ENCODE measurements around the gene PLRG1. TPM values are rescaled to one million over a fixed set of nuclear protein-coding genes. Genes with fewer than 3 reads are reported as not detected.

PLRG1 gene
- total RNA-seq (2022; extraction: Qiagen RNA extraction) = 53.0 to 64.9 TPM (median 60.4 TPM) in 5 replicates

DNA sequence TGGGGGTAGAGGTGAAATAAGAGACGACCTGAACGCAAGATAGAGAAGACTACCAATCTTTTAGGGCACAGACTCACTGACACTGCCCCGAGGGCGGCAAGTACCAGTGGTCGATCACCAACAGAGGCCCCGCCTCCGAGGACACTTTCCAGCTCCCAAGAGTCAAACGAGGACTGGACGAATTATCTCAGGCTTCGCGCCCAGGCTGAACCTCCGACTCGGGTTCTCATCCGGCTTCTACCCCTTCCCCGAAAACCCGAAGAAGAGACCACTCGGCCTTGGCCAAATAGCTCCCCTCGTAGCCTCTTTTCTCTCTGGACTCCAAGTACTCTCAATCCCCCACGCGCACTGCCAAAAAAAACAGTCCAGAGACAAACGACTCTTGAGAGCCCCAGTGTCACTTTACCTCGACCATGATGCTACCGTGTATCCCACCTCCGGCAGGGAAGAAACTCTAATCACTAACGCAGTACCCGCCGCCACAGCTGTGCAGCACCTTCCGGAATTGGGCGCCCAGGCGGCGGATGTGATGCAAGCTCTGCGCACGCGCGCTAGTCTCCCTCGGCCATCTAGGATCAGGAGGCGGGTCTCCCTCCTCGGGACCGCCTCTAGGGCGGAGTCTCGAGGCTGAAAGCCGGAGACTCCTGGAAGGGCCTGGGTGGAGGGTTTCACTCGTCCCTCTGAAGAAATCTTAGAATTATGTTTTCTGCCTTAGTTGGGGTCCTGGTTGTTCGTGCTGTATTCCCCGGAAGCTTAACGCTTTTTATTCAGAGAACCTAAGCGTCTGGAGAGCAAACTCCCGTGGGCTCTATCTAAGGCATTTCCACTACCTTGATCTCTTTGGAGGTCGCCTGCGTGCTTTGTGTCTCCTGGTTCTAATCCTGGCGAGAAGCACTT, at the start of gene PLRG1:
TSS of gene PLRG1 (minus strand) at position 507 of the 897 bp plus-strand sequence. CDS start at position 415, 92 bp downstream.

DNA sequence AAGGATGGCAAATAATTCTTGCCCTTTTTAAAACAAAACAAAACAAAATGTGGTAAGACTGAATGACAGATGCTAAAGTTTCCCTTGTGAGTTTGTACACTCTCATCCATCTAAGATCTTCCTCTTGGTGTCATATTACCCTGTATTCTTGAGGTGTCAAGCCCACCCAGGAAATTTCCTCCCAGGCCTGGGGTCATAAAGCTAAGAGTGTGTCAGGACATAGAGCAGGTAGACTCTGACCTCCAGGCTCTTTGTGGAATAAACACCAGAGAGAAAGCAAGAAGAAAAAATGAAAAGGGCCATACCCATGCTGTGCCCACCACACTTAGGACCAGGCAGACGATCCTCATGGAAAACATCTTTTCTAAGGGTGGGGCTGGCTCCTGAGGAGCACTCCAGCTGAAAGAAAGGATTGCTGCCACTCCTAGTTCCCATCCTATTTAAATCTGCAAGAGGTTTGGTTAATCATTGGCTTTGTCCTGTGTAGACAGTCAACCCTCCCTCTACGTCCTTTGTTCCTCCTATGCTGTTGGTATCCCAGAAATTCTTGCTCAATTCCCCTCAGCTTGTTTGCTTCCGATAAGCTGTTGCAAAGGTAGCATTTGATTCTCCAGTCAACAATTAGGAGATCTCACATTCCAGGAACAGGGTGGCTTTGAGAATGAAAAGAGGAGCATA, 40.3 kb upstream of the PLRG1 start, which contains the start of gene FGA:
TSS of gene FGA (minus strand) at position 414 of the 678 bp plus-strand sequence. CDS start at position 359, 55 bp downstream.

DNA sequence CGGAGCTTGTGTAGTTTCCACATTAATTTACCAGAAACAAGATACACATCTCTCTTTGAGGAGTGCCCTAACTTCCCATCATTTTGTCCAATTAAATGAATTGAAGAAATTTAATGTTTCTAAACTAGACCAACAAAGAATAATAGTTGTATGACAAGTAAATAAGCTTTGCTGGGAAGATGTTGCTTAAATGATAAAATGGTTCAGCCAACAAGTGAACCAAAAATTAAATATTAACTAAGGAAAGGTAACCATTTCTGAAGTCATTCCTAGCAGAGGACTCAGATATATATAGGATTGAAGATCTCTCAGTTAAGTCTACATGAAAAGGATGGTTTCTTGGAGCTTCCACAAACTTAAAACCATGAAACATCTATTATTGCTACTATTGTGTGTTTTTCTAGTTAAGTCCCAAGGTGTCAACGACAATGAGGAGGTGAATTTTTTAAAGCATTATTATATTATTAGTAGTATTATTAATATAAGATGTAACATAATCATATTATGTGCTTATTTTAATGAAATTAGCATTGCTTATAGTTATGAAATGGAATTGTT, 12.6 kb upstream of the PLRG1 start, which contains the start of gene FGB:
TSS of gene FGB (plus strand) at position 315 of the 558 bp plus-strand sequence. CDS start at position 323, 8 bp downstream.

DNA sequence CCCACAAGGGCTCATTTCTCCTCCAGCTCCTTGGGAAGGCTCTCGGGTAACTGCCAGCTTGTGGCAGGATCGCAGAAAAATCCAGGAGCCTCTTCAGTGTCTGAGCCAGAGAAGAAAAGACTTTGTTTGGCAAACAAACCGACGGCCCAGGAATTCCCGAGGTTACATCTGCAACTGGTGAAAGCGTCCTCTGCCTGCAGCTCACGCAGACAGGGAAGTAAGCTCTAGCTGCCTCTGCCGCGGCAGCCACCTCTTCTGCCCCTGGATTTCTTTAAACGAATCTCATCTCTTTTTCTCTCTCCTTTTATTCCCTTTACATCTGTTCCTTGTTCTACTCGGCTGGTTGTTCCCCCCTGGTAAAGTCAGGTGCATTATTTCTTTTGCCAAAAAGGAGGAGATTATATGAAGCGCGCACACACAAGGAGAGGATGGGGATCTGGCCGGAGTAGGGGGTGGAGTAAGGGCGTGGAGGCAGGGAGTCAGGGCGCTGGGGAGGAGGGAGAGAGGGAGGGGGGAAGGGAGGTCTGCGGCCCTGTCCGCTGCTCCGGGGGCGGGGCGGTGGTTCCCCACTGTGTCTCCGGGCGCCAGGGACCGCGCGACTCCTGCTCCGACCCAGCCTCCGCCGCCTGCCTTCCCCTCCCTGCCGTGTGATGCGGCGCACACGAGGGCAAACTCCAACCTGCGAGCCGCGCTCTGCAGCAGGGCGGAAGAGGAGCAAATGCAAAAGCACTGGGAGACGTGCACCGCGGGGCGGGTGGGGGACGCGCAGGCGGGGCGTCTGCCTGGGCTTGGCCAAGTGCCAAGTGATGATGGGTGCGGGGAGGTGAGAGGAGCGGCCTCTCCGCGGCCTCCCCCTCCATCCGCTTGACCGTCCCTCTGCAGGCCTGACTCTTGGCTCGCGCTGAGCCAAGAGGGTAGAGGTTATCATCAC, 58.6 kb downstream of the PLRG1 start, which contains the start of gene DCHS2:
TSS of gene DCHS2 (minus strand) at position 459 of the 931 bp plus-strand sequence. CDS start at position 15, 444 bp downstream.

Other genes with a start within 250 kb of the PLRG1 start
- 0.01 TPM in 1 of 5 replicates, not detected in the others for gene DCHS2, start 58.6 kb downstream of the PLRG1 start, total RNA-seq (2022; extraction: Qiagen RNA extraction)
- gene FGB, start 12.6 kb upstream of the PLRG1 start, total RNA-seq (2022; extraction: Qiagen RNA extraction) = 15.4 to 24.5 TPM (median 19.2 TPM) in 5 replicates
- gene FGA, start 40.3 kb upstream of the PLRG1 start, total RNA-seq (2022; extraction: Qiagen RNA extraction) = 17.8 to 22.6 TPM (median 19.0 TPM) in 5 replicates
- gene FGG, start 62.3 kb upstream of the PLRG1 start, total RNA-seq (2022; extraction: Qiagen RNA extraction) = 5.3 to 8.0 TPM (median 5.4 TPM) in 5 replicates
- 0.03 to 0.10 TPM (median 0.05 TPM) in 5 replicates for gene LRAT, start 193.6 kb upstream of the PLRG1 start, total RNA-seq (2022; extraction: Qiagen RNA extraction)
- gene RBM46, start 230.9 kb upstream of the PLRG1 start, total RNA-seq (2022; extraction: Qiagen RNA extraction) = not detected in 5 replicates